Uterus (tissue), 4 donors: ENCODE results near the gene GPR21. TPM values are rescaled to one million over a fixed set of nuclear protein-coding genes. Genes with fewer than 3 reads are reported as not detected.

ENCODE experiments used
- DNase-seq, 2 donors: peaks; one replicate each; pipeline ENCODE4 v3.0.0-alpha.2; 2019 to 2020
- H3K27ac ChIP-seq, 2 donors: fragments of 200-600 bp; sonication (generic); 1 replicate in 1 of 2; 2 replicates in 1 of 2; pipeline ENCODE4 v1.5.1; 2016 to 2018
- H3K27me3 ChIP-seq, 2 donors: fragments of 200-600 bp; sonication (generic); one replicate each; pipeline ENCODE4 v1.5.1; 2018 to 2019; ENCODE audit warnings: control low read depth in 1 of 2
- H3K36me3 ChIP-seq, 2 donors: fragments of 200-600 bp; sonication (generic); one replicate each; pipeline ENCODE4 v1.5.1; 2019; ENCODE audit warnings: control low read depth in 1 of 2
- H3K4me1 ChIP-seq, 2 donors: fragments of 200-600 bp; sonication (generic); one replicate each; pipeline ENCODE4 v1.5.1; 2018 to 2019; ENCODE audit warnings: control low read depth in 1 of 2
- H3K4me3 ChIP-seq, 2 donors: fragments of 200-600 bp; sonication (generic); 1 replicate in 1 of 2; 2 replicates in 1 of 2; pipeline ENCODE4 v1.5.1; 2018 to 2019; ENCODE audit warnings: mild to moderate bottlenecking in 1 of 2
- H3K9me3 ChIP-seq, 2 donors: fragments of 200-600 bp; sonication (generic); one replicate each; pipeline ENCODE4 v1.5.1; 2019; ENCODE audit warnings: control low read depth in 1 of 2
- CTCF ChIP-seq, 4 experiments: fragments of 200-600 bp in 2 of 4; fragments of 450-650 bp in 2 of 4; sonication (generic) in 2 of 4; IDR thresholded peaks; one replicate each; pipeline ENCODE4 v1.5.1; 2016 to 2019; ENCODE audit warnings: antibody characterized with exemption in 4 of 4, mild to moderate bottlenecking in 2 of 4, moderate library complexity in 1 of 4
- POLR2A ChIP-seq, 2 donors: fragments of 450-650 bp; IDR thresholded peaks; one replicate each; pipeline ENCODE4 v1.6.1; 2016; ENCODE audit warnings: antibody characterized with exemption in 2 of 2, mild to moderate bottlenecking in 1 of 2, moderate library complexity in 1 of 2
- intact Hi-C: fragments of 100-400 bp; cut with DNase I; formaldehyde crosslinking; loops from one replicate; pipeline ENCODE4 v1.15.1; 2023; ENCODE audit warnings: low total_unique reads
- total RNA-seq, 4 donors: library from RNA; depleted of rRNA in 3 of 4; stranded (reverse); fragments of >200 nt in 3 of 4; gene quantifications; one replicate each; pipeline versions ENCODE4 v1.1.0 to v1.2.4, GENCODE V29; 2014 to 2023
- donor health status: DM: yes; HTN: yes; CAD: no.

GPR21 gene
- total RNA-seq, 4 donors from 2014 or later, result 1.5 to 7.2 (median 4.3) TPM; not detected in 1

- intact Hi-C loops, result no loop called here
These were observed 27.5 kb upstream of the GPR21 start for GRCh38 chr9:123005964-123006363.

GRCh38 chr9:123007269-123007668, 26.2 kb upstream of the GPR21 start:
- TF ChIP-seq POLR2A (IDR thresholded peaks at IDR 0.05) (no peak), CTCF (IDR thresholded peaks at IDR 0.05) (no peak)
- Histone ChIP-seq H3K27me3 (no peaks in the 10 kb centered on the region), H3K27ac (no peak overlapping the region), H3K4me3 (no peak overlapping the region), H3K36me3 (no peaks in the 10 kb centered on the region), H3K4me1 (no peaks in the 10 kb centered on the region), H3K9me3 (no peaks in the 10 kb centered on the region)
- no peak for DNase-seq
- intact Hi-C loops, result no loop called here

More at GRCh38 chr9:123005964-123006363, 27.5 kb upstream of the GPR21 start:
- Histone ChIP-seq H3K27me3 (no peaks in the 10 kb centered on the region), H3K4me1 (no peaks in the 10 kb centered on the region), H3K9me3 (no peaks in the 10 kb centered on the region), H3K27ac (no peak overlapping the region), H3K4me3 (no peak overlapping the region), H3K36me3 (no peaks in the 10 kb centered on the region)
- no peak for DNase-seq
- TF ChIP-seq POLR2A (IDR thresholded peaks at IDR 0.05), result no peak
- TF ChIP-seq CTCF (IDR thresholded peaks at IDR 0.05), result no peak

GRCh38 chr9:123008909-123009308, 24.6 kb upstream of the GPR21 start:
- no peak overlapping the region for H3K27ac ChIP-seq
- no peak overlapping the region for H3K4me3 ChIP-seq
- intact Hi-C loops, result no loop called here
- H3K9me3 ChIP-seq, result no peaks in the 10 kb centered on the region
- no peaks in the 10 kb centered on the region for H3K4me1 ChIP-seq
- no peaks in the 10 kb centered on the region for H3K27me3 ChIP-seq
- H3K36me3 ChIP-seq, result no peaks in the 10 kb centered on the region
- no peak for TF ChIP-seq POLR2A (IDR thresholded peaks at IDR 0.05)
- no peak for TF ChIP-seq CTCF (IDR thresholded peaks at IDR 0.05)
- DNase-seq, result no peak

GRCh38 chr9:123011380-123011779, 22.1 kb upstream of the GPR21 start:
- Histone ChIP-seq H3K27me3 (no peaks in the 10 kb centered on the region), H3K4me3 (no peak overlapping the region), H3K36me3 (no peaks in the 10 kb centered on the region), H3K27ac (no peak overlapping the region), H3K4me1 (no peaks in the 10 kb centered on the region), H3K9me3 (no peaks in the 10 kb centered on the region)
- intact Hi-C loops, result no loop called here
- TF ChIP-seq POLR2A (IDR thresholded peaks at IDR 0.05) (no peak), CTCF (IDR thresholded peaks at IDR 0.05) (no peak)
- DNase-seq, result no peak

- intact Hi-C loops, result no loop called here
- Histone ChIP-seq H3K27me3 (no peaks in the 10 kb centered on the region), H3K4me1 (no peaks in the 10 kb centered on the region), H3K36me3 (no peaks in the 10 kb centered on the region), H3K9me3 (no peaks in the 10 kb centered on the region), H3K27ac (no peak overlapping the region), H3K4me3 (no peak overlapping the region)
- no peak for TF ChIP-seq POLR2A (IDR thresholded peaks at IDR 0.05)
- TF ChIP-seq CTCF (IDR thresholded peaks at IDR 0.05), result no peak
- DNase-seq, result no peak
These were observed 21.5 kb upstream of the GPR21 start for GRCh38 chr9:123011878-123012528.
